B cell (primary cell): ENCODE data around the gene GDPD3. TPM values are rescaled to one million over a fixed set of nuclear protein-coding genes. Genes with fewer than 3 reads are reported as not detected.

Experiments
- ATAC-seq: fragments of 200-7000 bp; cut with Tn5 transposase; one replicate; pipeline ENCODE4 v1.10.0; 2021; ENCODE audit warnings: low read depth, mild to moderate bottlenecking, moderate number of reproducible peaks, moderate library complexity
- CTCF ChIA-PET: fragments of 350-600 bp; sonication (Branson Sonifier 250); formaldehyde crosslinking; loops from one replicate; lab custom pipeline; 2021; ENCODE audit warnings: antibody characterized with exemption, inconsistent platforms; lab: Charles Lee
- POLR2A ChIA-PET: fragments of 350-600 bp; sonication (Branson Sonifier 250); formaldehyde crosslinking; loops from one replicate; lab custom pipeline; 2021; ENCODE audit warnings: antibody characterized with exemption; lab: Charles Lee
- DNase-seq: peaks from one replicate; pipeline ENCODE4 v3.0.0; 2013
- H2AFZ ChIP-seq: 2 replicates; pipeline ENCODE4 v1.6.1; 2012; ENCODE audit warnings: mild to moderate bottlenecking, low read depth, low read length; ENCODE audit not compliant: insufficient read depth, poor library complexity, severe bottlenecking
- H3K27ac ChIP-seq, 2 donors: 1 replicate in 1 of 2; 2 replicates in 1 of 2; pipeline ENCODE4 v1.5.1; 2012 to 2013; ENCODE audit warnings: low read length in 2 of 2, mild to moderate bottlenecking in 2 of 2, moderate library complexity in 1 of 2
- H3K27me3 ChIP-seq, 4 experiments: fragments of 200-600 bp in 1 of 4; sonication (generic) in 1 of 4; replicated peaks in 1 of 4; 1 replicate in 2 of 4; 2 replicates in 2 of 4; pipeline versions ENCODE4 v1.6.1 to v1.7.0; 2013 to 2016; ENCODE audit warnings: low read length in 3 of 4, mild to moderate bottlenecking in 2 of 4, mixed read lengths in 1 of 4, moderate library complexity in 1 of 4; ENCODE audit not compliant: insufficient read depth in 4 of 4, control insufficient read depth in 3 of 4; ENCODE audit errors: control extremely low read depth in 1 of 4
- H3K36me3 ChIP-seq, 2 experiments: replicated peaks in 1 of 2; 1 replicate in 1 of 2; 2 replicates in 1 of 2; pipeline versions ENCODE4 v1.6.1 to v1.7.1; 2013; ENCODE audit warnings: low read length in 1 of 2; ENCODE audit not compliant: insufficient read depth in 2 of 2, control insufficient read depth in 1 of 2; ENCODE audit errors: control extremely low read depth in 1 of 2, extremely low read depth in 1 of 2
- H3K4me1 ChIP-seq, 2 donors: fragments of 200-600 bp in 1 of 2; sonication (generic) in 1 of 2; 1 replicate in 1 of 2; 2 replicates in 1 of 2; pipeline versions ENCODE4 v1.5.1 to v1.6.1; 2013 to 2017; ENCODE audit warnings: low read length in 2 of 2; ENCODE audit not compliant: control insufficient read depth in 2 of 2, insufficient read depth in 2 of 2
- H3K4me2 ChIP-seq: replicated peaks from 2 replicates; pipeline ENCODE3; 2012; ENCODE audit warnings: mild to moderate bottlenecking, low read depth, low read length; ENCODE audit not compliant: poor library complexity, severe bottlenecking
- H3K4me3 ChIP-seq, 5 experiments: fragments of 200-600 bp in 1 of 5; sonication (generic) in 1 of 5; 1 replicate in 3 of 5; 2 replicates in 2 of 5; pipeline versions ENCODE4 v1.5.1 to v1.7.0; 2011 to 2016; ENCODE audit warnings: low read length in 4 of 5, mild to moderate bottlenecking in 4 of 5, low read depth in 2 of 5, control low read depth in 1 of 5, moderate library complexity in 1 of 5; ENCODE audit not compliant: insufficient read depth in 1 of 5; ENCODE audit errors: control extremely low read depth in 1 of 5, extremely low read depth in 1 of 5
- H3K79me2 ChIP-seq: fragments of 200-600 bp; sonication (generic); one replicate; pipeline ENCODE4 v1.6.0; 2016; ENCODE audit warnings: low read length; ENCODE audit not compliant: control insufficient read depth, insufficient read depth
- H3K9ac ChIP-seq: fragments of 200-600 bp; sonication (generic); 2 replicates; pipeline ENCODE4 v1.6.1; 2017; ENCODE audit warnings: mild to moderate bottlenecking, low read length, moderate library complexity
- H3K9me3 ChIP-seq, 3 donors: one replicate each; pipeline versions ENCODE4 v1.6.1 to v1.7.1; 2013; ENCODE audit warnings: low read length in 2 of 3; ENCODE audit not compliant: control insufficient read depth in 2 of 3, insufficient read depth in 1 of 3; ENCODE audit errors: control extremely low read depth in 1 of 3
- H4K20me1 ChIP-seq: 2 replicates; pipeline ENCODE4 v1.6.0; 2012; ENCODE audit warnings: mild to moderate bottlenecking, low read length; ENCODE audit not compliant: insufficient read depth, control insufficient read depth, poor library complexity, severe bottlenecking
- H3K27ac Mint-ChIP-seq: one replicate; pipeline ENCODE4 v1.8.0; 2021; ENCODE audit warnings: mixed read lengths
- H3K27me3 Mint-ChIP-seq: one replicate; pipeline ENCODE4 v1.8.0; 2021; ENCODE audit warnings: mixed read lengths
- H3K4me1 Mint-ChIP-seq: one replicate; pipeline ENCODE4 v1.8.0; 2021; ENCODE audit warnings: mixed read lengths
- H3K4me3 Mint-ChIP-seq: one replicate; pipeline ENCODE4 v1.8.0; 2021; ENCODE audit warnings: mixed read lengths
- H3K9me3 Mint-ChIP-seq: one replicate; pipeline ENCODE4 v1.8.0; 2022; ENCODE audit warnings: mixed read lengths; ENCODE audit not compliant: insufficient read depth
- CTCF ChIP-seq: fragments of 200-600 bp; IDR thresholded peaks from one replicate; pipeline ENCODE4 v1.8.0; 2022; ENCODE audit warnings: antibody characterized with exemption, mild to moderate bottlenecking
- EZH2 ChIP-seq: IDR thresholded peaks from 2 replicates; pipeline ENCODE4 v1.6.1; 2012; ENCODE audit warnings: borderline replicate concordance, low read depth, mild to moderate bottlenecking, moderate library complexity, low read length; ENCODE audit not compliant: insufficient read depth, poor library complexity, severe bottlenecking
- WGBS: methylation state at CpG from one replicate; pipeline ENCODE4 v1.1.5; 2013; ENCODE audit warnings: missing lambda C conversion rate; ENCODE audit not compliant: insufficient coverage; 5-methylcytosine and 5-hydroxymethylcytosine counted together
- intact Hi-C: fragments of 100-400 bp; cut with micrococcal nuclease; formaldehyde crosslinking; loops from one replicate; pipeline ENCODE4 v1.10.0; 2022
- polyA plus RNA-seq: library from polyadenylated mRNA; depleted of rRNA; stranded (reverse); fragments of >200 nt; gene quantifications from 2 replicates; pipeline ENCODE4 v1.2.3, GENCODE V29; 2012
- total RNA-seq, 2 donors: library from RNA; stranded (reverse); fragments of 120-200 nt in 1 of 2; gene quantifications; 1 replicate in 1 of 2; 2 replicates in 1 of 2; pipeline versions ENCODE4 v1.2.3 to v1.2.4, GENCODE V29; 2013 to 2022

Gene GDPD3
- total and polyA plus RNA-seq, 2 donors (not counting 1 experiment from before 2014, with no cell fraction given) = 10.6 to 17.3 TPM

DNA sequence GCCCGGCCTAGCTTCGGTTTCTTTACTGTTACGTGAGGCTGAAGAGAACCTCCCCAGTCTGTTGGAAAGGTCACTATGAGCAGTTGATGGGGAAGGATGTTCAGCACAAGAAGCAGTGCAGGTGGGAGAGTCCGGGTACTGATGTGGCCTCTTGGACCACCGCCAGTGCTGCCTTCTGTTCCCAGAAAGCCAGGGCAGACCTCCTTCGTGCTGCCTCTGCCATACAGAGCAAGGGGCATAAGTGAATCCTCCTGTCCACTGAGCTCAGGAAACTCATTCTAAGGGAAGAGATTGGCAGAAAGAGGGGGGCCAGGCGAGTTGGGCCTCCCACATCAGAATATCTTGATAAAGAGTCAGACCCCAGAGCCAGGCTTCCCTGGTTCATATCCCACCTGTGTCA is 33.9 kb downstream of the GDPD3 start:
- Histone ChIP-seq H3K27me3 (no peaks in the 10 kb centered on the region), H2AFZ (no peak overlapping the region), H3K36me3 (peaks cover 0 to 67% of the 10 kb centered on the region in 2 experiments), H3K9me3 (no peaks in the 10 kb centered on the region), H3K79me2 (peaks cover 51% of the 10 kb centered on the region), H3K4me3 (no peak overlapping the region), H3K9ac (no peak overlapping the region), H3K4me2 (no peak overlapping the region), H3K4me1 (peaks cover 14 to 25% of the 10 kb centered on the region in 2 donors), H4K20me1 (peaks cover 42% of the 10 kb centered on the region), H3K27ac (no peak overlapping the region)
- H3K9me3 Mint-ChIP-seq = no peaks in the 10 kb centered on the region
- no peak for DNase-seq
- no peak for TF ChIP-seq CTCF
- TF ChIP-seq EZH2 = no peak
- H3K27ac Mint-ChIP-seq = no peak overlapping the region
- peaks cover 31% of the 10 kb centered on the region for H3K4me1 Mint-ChIP-seq
- POLR2A ChIA-PET = no interaction called here
- H3K4me3 Mint-ChIP-seq = no peak overlapping the region
- no peaks in the 10 kb centered on the region for H3K27me3 Mint-ChIP-seq
- ATAC-seq = no peak
- CTCF ChIA-PET = interaction anchor here (0.8 to 3.7 kb wide), 3 partner anchors 12 to 14 kb away, joined by 4 to 19 read pairs (median 5); partner anchors contain the start of genes ALDOA and TBX6
- intact Hi-C loops = no loop called here
- WGBS = 100% methylated on average over 6 of the region's 7 CpGs

DNA sequence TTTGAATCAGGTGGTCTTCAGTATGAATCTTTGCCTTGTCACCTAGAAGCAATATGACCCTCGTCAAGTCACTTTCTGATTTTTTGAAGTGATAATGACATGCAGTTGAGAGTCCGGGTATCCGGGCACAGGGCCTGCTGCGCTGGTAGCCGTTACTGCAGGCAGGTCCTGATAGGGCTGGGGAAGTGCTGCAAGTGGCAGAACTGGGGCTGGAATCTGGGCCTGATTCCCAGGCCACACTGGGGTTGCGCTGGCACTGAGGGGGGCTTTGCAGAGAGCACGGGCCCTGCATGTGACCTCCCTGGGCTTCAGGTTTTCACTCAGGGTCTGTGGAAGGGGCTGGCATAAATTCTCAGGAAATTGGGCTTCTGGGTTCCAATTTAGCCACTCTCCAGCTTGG is 34.6 kb downstream of the GDPD3 start:
- Histone ChIP-seq H3K27me3 (no peaks in the 10 kb centered on the region), H2AFZ (no peak overlapping the region), H3K4me2 (no peak overlapping the region), H4K20me1 (peaks cover 42% of the 10 kb centered on the region), H3K27ac (no peak overlapping the region), H3K4me1 (peaks cover 14 to 25% of the 10 kb centered on the region in 2 donors), H3K4me3 (no peak overlapping the region), H3K9me3 (no peaks in the 10 kb centered on the region), H3K9ac (no peak overlapping the region), H3K79me2 (peaks cover 58% of the 10 kb centered on the region), H3K36me3 (peaks cover 0 to 61% of the 10 kb centered on the region in 2 experiments)
- TF ChIP-seq EZH2 (no peak), CTCF (no peak)
- no peak overlapping the region for H3K4me3 Mint-ChIP-seq
- ATAC-seq (no peak), DNase-seq (no peak)
- no peak overlapping the region for H3K27ac Mint-ChIP-seq
- intact Hi-C loops = no loop called here
- POLR2A ChIA-PET = no interaction called here
- peaks cover 31% of the 10 kb centered on the region for H3K4me1 Mint-ChIP-seq
- CTCF ChIA-PET = interaction anchor here (0.8 to 1.3 kb wide), 2 partner anchors 13 to 14 kb away, joined by 3 to 4 read pairs; partner anchors contain the start of genes ALDOA and TBX6
- WGBS = 99% methylated on average over 7 of the region's 7 CpGs
- no peaks in the 10 kb centered on the region for H3K9me3 Mint-ChIP-seq
- no peaks in the 10 kb centered on the region for H3K27me3 Mint-ChIP-seq
